ENCODE data around the gene UGDH.

DNA sequence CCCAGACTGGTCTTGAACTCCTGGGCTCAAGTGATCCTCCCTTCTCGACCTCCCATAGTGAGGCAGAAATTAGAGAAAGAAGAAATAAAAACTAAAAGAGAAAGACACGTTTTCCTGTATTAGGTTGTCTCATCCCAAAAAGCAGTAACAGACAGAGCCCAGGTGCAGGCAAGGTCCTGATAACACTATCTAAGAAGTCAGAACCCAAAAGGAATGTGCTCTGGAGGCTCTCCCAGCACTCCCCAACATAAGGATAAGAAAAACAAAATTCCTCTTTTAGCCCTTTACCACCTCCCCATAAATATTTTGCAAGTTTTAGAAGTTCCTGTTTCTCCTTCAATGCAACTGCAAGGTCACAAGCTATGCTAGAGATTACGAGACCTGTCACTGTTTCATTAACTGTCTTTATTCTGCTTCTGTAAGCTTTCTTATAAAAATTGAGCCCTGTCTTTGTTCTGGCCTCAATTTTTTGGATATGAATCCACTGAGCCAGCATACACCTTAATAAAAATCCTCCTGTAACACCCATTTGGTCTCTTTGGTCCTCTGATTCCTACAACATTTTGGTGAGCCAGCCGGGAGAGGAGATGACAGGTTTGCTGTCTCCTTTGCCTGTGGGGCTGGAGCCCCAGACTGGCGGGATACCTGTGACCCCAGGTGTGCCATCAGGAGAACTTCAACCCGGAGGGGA is 42.5 kb downstream of the UGDH start:
- no peak for TF ChIP-seq CTCF (conservative IDR thresholded peaks at IDR 0.05; ENCODE audit: low read length)
- TF ChIP-seq EZH2phosphoT487 (IDR thresholded peaks at IDR 0.05; ENCODE audit: borderline replicate concordance): no peak
